ENCODE measurements around the gene SMARCA4.
"Not testable (repeated sequence)": the region's sequence is repeated elsewhere in the genome, so short reads cannot be mapped to it uniquely, and the experiment has no call there.

Gene SMARCA4

DNA sequence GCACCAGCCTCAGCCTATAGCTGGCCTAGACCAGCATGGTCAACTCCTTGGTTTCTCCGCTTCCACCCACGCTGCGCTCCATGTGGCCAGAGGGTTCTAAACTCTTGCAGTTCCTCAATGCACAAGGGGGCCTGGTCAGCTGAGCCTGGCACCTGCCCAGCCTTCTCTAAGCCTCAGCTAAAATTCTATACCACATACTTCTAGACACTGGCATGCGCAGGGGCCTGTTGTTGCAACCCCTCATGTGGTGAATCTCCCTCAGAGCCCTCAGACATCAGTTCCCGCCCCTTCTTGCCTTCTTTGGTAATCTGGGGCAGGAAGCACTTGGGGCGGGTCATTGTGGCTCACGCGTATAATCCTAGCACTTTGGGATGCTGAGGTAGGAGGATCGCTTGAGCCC, 108.7 kb downstream of the SMARCA4 start:
- no peaks in the 10 kb centered on the region for H3K9me3 ChIP-seq (ENCODE audit: insufficient read depth, low read depth, low read length)
- H4K20me1 ChIP-seq (ENCODE audit: insufficient read depth, low read length, poor library complexity, severe bottlenecking) = no peaks in the 10 kb centered on the region
- H3K79me2 ChIP-seq (ENCODE audit: insufficient read depth, low read length) = no peaks in the 10 kb centered on the region
- no peak overlapping the region for H2AFZ ChIP-seq (ENCODE audit: low read length)
- no peak overlapping the region for H3K9ac ChIP-seq (ENCODE audit: low read depth, low read length, poor library complexity, severe bottlenecking)
- H3K4me3 ChIP-seq (ENCODE audit: low read length, poor library complexity, severe bottlenecking) = no peak overlapping the region
- H3F3A ChIP-seq (ENCODE audit: low read depth) = no peaks in the 10 kb centered on the region
- no peaks in the 10 kb centered on the region for H3K27me3 ChIP-seq (ENCODE audit: insufficient read depth, low read length, poor library complexity, severe bottlenecking)
- TF ChIP-seq, protein P1, sequence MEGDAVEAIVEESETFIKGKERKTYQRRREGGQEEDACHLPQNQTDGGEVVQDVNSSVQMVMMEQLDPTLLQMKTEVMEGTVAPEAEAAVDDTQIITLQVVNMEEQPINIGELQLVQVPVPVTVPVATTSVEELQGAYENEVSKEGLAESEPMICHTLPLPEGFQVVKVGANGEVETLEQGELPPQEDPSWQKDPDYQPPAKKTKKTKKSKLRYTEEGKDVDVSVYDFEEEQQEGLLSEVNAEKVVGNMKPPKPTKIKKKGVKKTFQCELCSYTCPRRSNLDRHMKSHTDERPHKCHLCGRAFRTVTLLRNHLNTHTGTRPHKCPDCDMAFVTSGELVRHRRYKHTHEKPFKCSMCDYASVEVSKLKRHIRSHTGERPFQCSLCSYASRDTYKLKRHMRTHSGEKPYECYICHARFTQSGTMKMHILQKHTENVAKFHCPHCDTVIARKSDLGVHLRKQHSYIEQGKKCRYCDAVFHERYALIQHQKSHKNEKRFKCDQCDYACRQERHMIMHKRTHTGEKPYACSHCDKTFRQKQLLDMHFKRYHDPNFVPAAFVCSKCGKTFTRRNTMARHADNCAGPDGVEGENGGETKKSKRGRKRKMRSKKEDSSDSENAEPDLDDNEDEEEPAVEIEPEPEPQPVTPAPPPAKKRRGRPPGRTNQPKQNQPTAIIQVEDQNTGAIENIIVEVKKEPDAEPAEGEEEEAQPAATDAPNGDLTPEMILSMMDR (conservative IDR thresholded peaks at IDR 0.05; ENCODE audit: low read length) = no peak
- H3K4me2 ChIP-seq (ENCODE audit: low read depth, low read length, poor library complexity, severe bottlenecking) = no peak overlapping the region
- no peaks in the 10 kb centered on the region for H3K9me2 ChIP-seq (replicated peaks; ENCODE audit: low read depth, low read length)
- no peaks in the 10 kb centered on the region; the same call in 1 of the 2 replicates for H3K36me3 ChIP-seq (ENCODE audit: insufficient read depth, low read length)
- H3K4me1 ChIP-seq (ENCODE audit: insufficient read depth, low read length, poor library complexity, severe bottlenecking) = no peaks in the 10 kb centered on the region

DNA sequence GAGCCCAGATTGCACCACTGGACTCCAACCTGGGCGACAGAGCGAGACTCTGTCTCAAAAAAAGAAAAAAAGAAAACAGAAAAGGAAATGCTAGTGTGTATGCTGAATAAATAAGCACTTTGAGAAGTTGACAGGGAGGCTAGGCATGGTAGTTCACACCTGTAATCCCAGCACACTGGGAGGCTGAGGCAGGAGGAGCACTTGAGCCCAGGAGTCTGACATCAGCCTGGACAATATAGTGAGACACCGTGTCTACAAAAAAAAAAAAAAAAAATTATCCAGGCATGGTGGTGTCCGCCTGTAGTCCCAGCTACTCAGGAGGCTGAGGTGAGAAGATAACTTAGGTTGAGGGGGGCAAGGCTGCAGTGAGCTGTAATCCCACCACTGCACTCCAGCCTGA, 109.3 kb downstream of the SMARCA4 start:
- Histone ChIP-seq H3K9me2 (replicated peaks; ENCODE audit: low read depth, low read length) (no peaks in the 10 kb centered on the region), H3K4me1 (ENCODE audit: insufficient read depth, low read length, poor library complexity, severe bottlenecking) (no peaks in the 10 kb centered on the region), H3K9me3 (ENCODE audit: insufficient read depth, low read depth, low read length) (no peaks in the 10 kb centered on the region), H4K20me1 (ENCODE audit: insufficient read depth, low read length, poor library complexity, severe bottlenecking) (no peaks in the 10 kb centered on the region), H3F3A (ENCODE audit: low read depth) (no peaks in the 10 kb centered on the region), H3K4me2 (ENCODE audit: low read depth, low read length, poor library complexity, severe bottlenecking) (no peak overlapping the region), H2AFZ (ENCODE audit: low read length) (no peak overlapping the region), H3K27me3 (ENCODE audit: insufficient read depth, low read length, poor library complexity, severe bottlenecking) (no peaks in the 10 kb centered on the region), H3K79me2 (ENCODE audit: insufficient read depth, low read length) (no peaks in the 10 kb centered on the region), H3K4me3 (ENCODE audit: low read length, poor library complexity, severe bottlenecking) (no peak overlapping the region), H3K9ac (ENCODE audit: low read depth, low read length, poor library complexity, severe bottlenecking) (no peak overlapping the region), H3K36me3 (ENCODE audit: insufficient read depth, low read length) (no peaks in the 10 kb centered on the region; the same call in 1 of the 2 replicates)
- TF ChIP-seq, protein P1 (conservative IDR thresholded peaks at IDR 0.05; ENCODE audit: low read length) = no peak
- TF ChIP-seq EZH2phosphoT487 (IDR thresholded peaks at IDR 0.05; ENCODE audit: borderline replicate concordance) = no peak

DNA sequence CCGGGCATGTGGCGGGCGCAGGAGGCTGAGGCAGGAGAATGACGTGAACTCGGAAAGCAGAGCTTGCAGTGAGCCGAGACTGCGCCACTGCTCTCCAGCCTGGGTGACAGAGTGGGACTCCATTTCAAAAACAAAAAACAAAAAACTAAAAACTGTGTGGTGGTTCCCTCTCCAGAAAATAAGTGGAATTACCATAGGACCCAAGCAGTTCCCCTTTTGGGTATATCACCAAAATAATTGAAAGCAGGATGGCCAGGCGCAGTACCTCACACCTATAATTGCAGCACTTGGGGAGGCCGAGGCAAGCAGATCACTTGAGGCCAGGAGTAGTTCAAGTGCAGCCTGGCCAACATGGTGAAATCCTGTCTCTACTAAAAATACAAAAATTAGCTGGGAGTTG, 112.7 kb downstream of the SMARCA4 start:
- no peak overlapping the region for H2AFZ ChIP-seq (ENCODE audit: low read length)
- no peaks in the 10 kb centered on the region for H3K9me2 ChIP-seq (replicated peaks; ENCODE audit: low read depth, low read length)
- H3K9ac ChIP-seq (ENCODE audit: low read depth, low read length, poor library complexity, severe bottlenecking) = no peak overlapping the region
- H3F3A ChIP-seq (ENCODE audit: low read depth) = no peaks in the 10 kb centered on the region
- no peaks in the 10 kb centered on the region for H4K20me1 ChIP-seq (ENCODE audit: insufficient read depth, low read length, poor library complexity, severe bottlenecking)
- H3K4me1 ChIP-seq (ENCODE audit: insufficient read depth, low read length, poor library complexity, severe bottlenecking) = no peaks in the 10 kb centered on the region
- no peaks in the 10 kb centered on the region for H3K36me3 ChIP-seq (ENCODE audit: insufficient read depth, low read length)
- no peaks in the 10 kb centered on the region for H3K79me2 ChIP-seq (ENCODE audit: insufficient read depth, low read length)
- H3K9me3 ChIP-seq (ENCODE audit: insufficient read depth, low read depth, low read length) = no peaks in the 10 kb centered on the region
- TF ChIP-seq EZH2phosphoT487 (IDR thresholded peaks at IDR 0.05; ENCODE audit: borderline replicate concordance) = no peak
- TF ChIP-seq, protein P1 (conservative IDR thresholded peaks at IDR 0.05; ENCODE audit: low read length) = no peak
- H3K4me3 ChIP-seq (ENCODE audit: low read length, poor library complexity, severe bottlenecking) = no peak overlapping the region
- H3K27me3 ChIP-seq (ENCODE audit: insufficient read depth, low read length, poor library complexity, severe bottlenecking) = no peaks in the 10 kb centered on the region
- H3K4me2 ChIP-seq (ENCODE audit: low read depth, low read length, poor library complexity, severe bottlenecking) = no peak overlapping the region

DNA sequence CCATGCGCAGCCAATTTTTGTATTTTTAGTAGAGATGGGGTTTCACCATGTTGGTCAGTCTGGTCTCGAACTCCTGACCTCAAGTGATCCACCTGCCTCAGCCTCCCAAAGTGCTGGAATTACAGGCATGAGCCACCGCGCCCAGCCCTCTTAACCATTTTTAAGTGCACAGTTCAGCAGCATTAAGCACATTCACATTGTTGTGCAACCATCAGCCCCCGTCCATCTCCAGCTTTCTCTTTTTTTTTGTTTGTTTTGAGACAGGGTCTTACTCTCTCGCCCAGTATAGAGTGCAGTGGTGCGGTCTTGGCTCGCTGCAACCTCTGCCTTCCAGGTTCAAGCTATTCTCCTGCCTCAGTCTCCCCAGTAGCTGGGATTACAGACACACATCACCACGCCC, 116.0 kb downstream of the SMARCA4 start:
- not testable (repeated sequence) for H4K20me1 ChIP-seq (ENCODE audit: insufficient read depth, low read length, poor library complexity, severe bottlenecking); H3K27me3 ChIP-seq (ENCODE audit: insufficient read depth, low read length, poor library complexity, severe bottlenecking); H3K4me1 ChIP-seq (ENCODE audit: insufficient read depth, low read length, poor library complexity, severe bottlenecking); H3K9ac ChIP-seq (ENCODE audit: low read depth, low read length, poor library complexity, severe bottlenecking); H3K9me3 ChIP-seq (ENCODE audit: insufficient read depth, low read depth, low read length); H3F3A ChIP-seq (ENCODE audit: low read depth); H2AFZ ChIP-seq (ENCODE audit: low read length); H3K36me3 ChIP-seq (ENCODE audit: insufficient read depth, low read length); H3K4me2 ChIP-seq (ENCODE audit: low read depth, low read length, poor library complexity, severe bottlenecking); H3K9me2 ChIP-seq (replicated peaks; ENCODE audit: low read depth, low read length); H3K4me3 ChIP-seq (ENCODE audit: low read length, poor library complexity, severe bottlenecking); H3K79me2 ChIP-seq (ENCODE audit: insufficient read depth, low read length)

Measured in Loucy (cell line).